ENCODE measurements around the gene METTL9.

The METTL9 gene

GRCh38 chr16:21697032-21697431 lies 97.7 kb downstream of the METTL9 start:
- ChIA-PET CTCF (interaction anchor here (0.6 kb wide), 1 partner anchor 40 kb away, joined by 3 read pairs; no protein-coding TSS in a partner anchor), POLR2A (no interaction called here)
- no peaks in the 10 kb centered on the region for H3K4me1 ChIP-seq (ENCODE audit: control insufficient read depth, insufficient read depth, low read length)
- no peaks in the 10 kb centered on the region for H3K9me3 ChIP-seq (ENCODE audit: control insufficient read depth, insufficient read depth, low read depth, low read length)
- H3K27ac ChIP-seq (ENCODE audit: extremely low read depth, low read depth, low read length) = no peak overlapping the region
- H3K4me3 ChIP-seq (ENCODE audit: low read depth, low read length) = no peak overlapping the region
- no peaks in the 10 kb centered on the region for H3K36me3 ChIP-seq (ENCODE audit: control insufficient read depth in 2 of 2, insufficient read depth in 1 of 2, low read length in 2 of 2)
- TF ChIP-seq ZNF660 (tag by site-specific recombination; IDR thresholded peaks at IDR 0.05) (no peak), ZNF121 (tag by site-specific recombination; IDR thresholded peaks at IDR 0.05) (no peak), ZNF24 (tag by site-specific recombination; IDR thresholded peaks at IDR 0.05) (no peak), ZFP69B (tag by site-specific recombination; IDR thresholded peaks at IDR 0.05) (no peak), ZNF791 (tag by site-specific recombination; IDR thresholded peaks at IDR 0.05) (no peak), ZNF639 (tag by site-specific recombination; IDR thresholded peaks at IDR 0.05) (no peak), ZNF843 (tag by site-specific recombination; IDR thresholded peaks at IDR 0.05) (no peak), ZNF366 (tag by site-specific recombination; conservative IDR thresholded peaks at IDR 0.05) (no peak), ZNF561 (tag by site-specific recombination; IDR thresholded peaks at IDR 0.05; ENCODE audit: borderline replicate concordance) (no peak), ZEB2 (tag by site-specific recombination; IDR thresholded peaks at IDR 0.05) (no peak), ZNF768 (tag by site-specific recombination; IDR thresholded peaks at IDR 0.05) (no peak), ZNF549 (tag by site-specific recombination; IDR thresholded peaks at IDR 0.05) (no peak), ZNF398 (tag by site-specific recombination; IDR thresholded peaks at IDR 0.05) (no peak), ZNF214 (tag by site-specific recombination; IDR thresholded peaks at IDR 0.05; ENCODE audit: borderline replicate concordance) (no peak), GLIS2 (tag by site-specific recombination; IDR thresholded peaks at IDR 0.05) (no peak), ZNF629 (tag by site-specific recombination; IDR thresholded peaks at IDR 0.05) (no peak), ZNF510 (tag by site-specific recombination; IDR thresholded peaks at IDR 0.05; ENCODE audit: insufficient replicate concordance) (no peak), ZNF169 (tag by site-specific recombination; IDR thresholded peaks at IDR 0.05) (no peak), ZNF280C (tag by site-specific recombination; IDR thresholded peaks at IDR 0.05) (no peak)

- POLR2A ChIA-PET = no interaction called here
- Histone ChIP-seq H3K4me1 (ENCODE audit: control insufficient read depth, insufficient read depth, low read length) (no peaks in the 10 kb centered on the region), H3K27ac (ENCODE audit: extremely low read depth, low read depth, low read length) (no peak overlapping the region), H3K36me3 (ENCODE audit: control insufficient read depth in 2 of 2, insufficient read depth in 1 of 2, low read length in 2 of 2) (no peaks in the 10 kb centered on the region), H3K9me3 (ENCODE audit: control insufficient read depth, insufficient read depth, low read depth, low read length) (no peaks in the 10 kb centered on the region), H3K4me3 (ENCODE audit: low read depth, low read length) (no peak overlapping the region)
- CTCF ChIA-PET = interaction anchor here (0.7 to 1.4 kb wide), 3 partner anchors 12 to 43 kb away, joined by 3 to 4 read pairs (median 3); no protein-coding TSS in a partner anchor
- TF ChIP-seq BCL6B (tag by site-specific recombination; IDR thresholded peaks at IDR 0.05) (0 out of 2 replicates have a peak, but pooled peaks have one; percentile 9), ZNF248 (tag by site-specific recombination; IDR thresholded peaks at IDR 0.05) (no peak), ZNF560 (tag by site-specific recombination; IDR thresholded peaks at IDR 0.05; ENCODE audit: borderline replicate concordance) (no peak), KLF7 (tag by site-specific recombination; IDR thresholded peaks at IDR 0.05; ENCODE audit: borderline replicate concordance) (no peak)
These were observed 99.0 kb downstream of the METTL9 start for GRCh38 chr16:21698169-21699032.
